Measurements from ENCODE around the gene OTUB1. TPM values are rescaled to one million over a fixed set of nuclear protein-coding genes. Genes with fewer than 3 reads are reported as not detected.

The OTUB1 gene
- total RNA-seq, 3 donors from 2014 or later = 50.9 to 81.4 (median 79.3) TPM

- Histone ChIP-seq H3K27me3 (no peaks in the 10 kb centered on the region), H3K27ac (no peak overlapping the region), H3K4me1 (no peaks in the 10 kb centered on the region), H3K9me3 (no peaks in the 10 kb centered on the region), H3K36me3 (no peaks in the 10 kb centered on the region), H3K4me3 (no peak overlapping the region)
- intact Hi-C loops (cut with DNase I; ENCODE audit: low total_unique reads) = no loop called here
- no peak for DNase-seq (ENCODE audit: low spot score in 2 of 2)
- TF ChIP-seq POLR2AphosphoS5 (IDR thresholded peaks at IDR 0.05) = no peak
- no peak for TF ChIP-seq POLR2A (IDR thresholded peaks at IDR 0.05)
- no peak for TF ChIP-seq CTCF (IDR thresholded peaks at IDR 0.05)
Measured at GRCh38 chr11:63993100-63993499, 6.9 kb downstream of the OTUB1 start.

GRCh38 chr11:63993993-63994392, 7.8 kb downstream of the OTUB1 start:
- Histone ChIP-seq H3K27ac (no peak overlapping the region), H3K27me3 (no peaks in the 10 kb centered on the region), H3K9me3 (no peaks in the 10 kb centered on the region), H3K4me1 (peaks cover 2 to 4% of the 10 kb centered on the region in 2 donors), H3K4me3 (no peak overlapping the region), H3K36me3 (no peaks in the 10 kb centered on the region)
- TF ChIP-seq CTCF (IDR thresholded peaks at IDR 0.05) = no peak
- no peak for TF ChIP-seq POLR2A (IDR thresholded peaks at IDR 0.05)
- TF ChIP-seq POLR2AphosphoS5 (IDR thresholded peaks at IDR 0.05) = no peak
- intact Hi-C loops (cut with DNase I; ENCODE audit: low total_unique reads) = no loop called here
- DNase-seq (ENCODE audit: low spot score in 2 of 2) = no peak

GRCh38 chr11:63996512-63996911, 10.3 kb downstream of the OTUB1 start:
- Histone ChIP-seq H3K9me3 (no peaks in the 10 kb centered on the region), H3K36me3 (no peaks in the 10 kb centered on the region), H3K27ac (no peak overlapping the region), H3K4me1 (peaks cover 15 to 17% of the 10 kb centered on the region in 2 donors), H3K4me3 (no peak overlapping the region), H3K27me3 (no peaks in the 10 kb centered on the region)
- no peak for DNase-seq (ENCODE audit: low spot score in 2 of 2)
- intact Hi-C loops (cut with DNase I; ENCODE audit: low total_unique reads) = loop anchor here (5.0 kb wide), 1 partner anchor 151 kb away; no protein-coding TSS in a partner anchor
- TF ChIP-seq POLR2AphosphoS5 (IDR thresholded peaks at IDR 0.05) (no peak), POLR2A (IDR thresholded peaks at IDR 0.05) (no peak), CTCF (IDR thresholded peaks at IDR 0.05) (no peak)

- intact Hi-C loops (cut with DNase I; ENCODE audit: low total_unique reads) = loop anchor here (5.0 kb wide), 1 partner anchor 150 kb away; no protein-coding TSS in a partner anchor
- H3K4me1 ChIP-seq = peaks cover 15 to 17% of the 10 kb centered on the region in 2 donors
- TF ChIP-seq POLR2A (IDR thresholded peaks at IDR 0.05) (no peak), POLR2AphosphoS5 (IDR thresholded peaks at IDR 0.05) (no peak), CTCF (IDR thresholded peaks at IDR 0.05) (no peak)
Measured at GRCh38 chr11:63997104-63997700, 11.0 kb downstream of the OTUB1 start.

GRCh38 chr11:63997801-63998337, 11.6 kb downstream of the OTUB1 start:
- TF ChIP-seq CTCF (IDR thresholded peaks at IDR 0.05) = no peak
- TF ChIP-seq POLR2A (IDR thresholded peaks at IDR 0.05) = no peak
- no peak for TF ChIP-seq POLR2AphosphoS5 (IDR thresholded peaks at IDR 0.05)
- DNase-seq (ENCODE audit: low spot score in 2 of 2) = no peak
- H3K27ac ChIP-seq = no peak overlapping the region
- no peaks in the 10 kb centered on the region for H3K36me3 ChIP-seq
- H3K4me1 ChIP-seq = peaks cover 15 to 17% of the 10 kb centered on the region in 2 donors
- no peaks in the 10 kb centered on the region for H3K27me3 ChIP-seq
- intact Hi-C loops (cut with DNase I; ENCODE audit: low total_unique reads) = loop anchor here (5.0 kb wide), 1 partner anchor 149 kb away; no protein-coding TSS in a partner anchor
- H3K9me3 ChIP-seq = no peaks in the 10 kb centered on the region
- no peak overlapping the region for H3K4me3 ChIP-seq

More at GRCh38 chr11:63997104-63997700, 11.0 kb downstream of the OTUB1 start:
- Histone ChIP-seq H3K27ac (no peak overlapping the region), H3K36me3 (no peaks in the 10 kb centered on the region), H3K9me3 (no peaks in the 10 kb centered on the region), H3K27me3 (no peaks in the 10 kb centered on the region), H3K4me3 (no peak overlapping the region)
- no peak for DNase-seq (ENCODE audit: low spot score in 2 of 2)

All from breast epithelium (tissue), 4 donors.